Activated CD4-positive, alpha-beta T cell treated with anti-CD3 and anti-CD28 coated beads, Interleukin-2, amount 50 U/mL, for 1 hour (primary cell): ENCODE data around the gene DCDC1.
"Not testable (repeated sequence)": the region's sequence is repeated elsewhere in the genome, so short reads cannot be mapped to it uniquely, and the experiment has no call there.

ENCODE experiments used
- DNase-seq: peaks from one replicate; pipeline ENCODE4 v3.0.0-alpha.2; 2020

Gene DCDC1

DNA sequence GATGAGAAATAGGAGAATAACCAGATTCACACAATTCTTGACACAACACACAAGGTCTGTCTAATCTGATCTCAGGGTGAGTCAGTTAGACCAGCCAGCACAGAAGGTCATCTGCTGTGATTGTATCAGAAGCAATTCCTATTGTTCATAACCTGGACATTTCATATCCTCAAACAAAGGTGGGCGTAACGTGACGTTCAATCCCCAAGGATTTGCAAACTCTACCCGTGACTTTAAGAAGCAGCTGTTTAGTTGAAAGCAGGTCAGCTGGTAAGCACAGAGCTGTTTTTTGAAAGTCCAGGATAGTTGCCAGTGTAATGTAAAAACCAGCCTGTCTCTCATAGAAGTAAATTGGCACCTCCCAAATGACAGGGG is 385.1 kb downstream of the DCDC1 start:
- DNase-seq = no peak

DNA sequence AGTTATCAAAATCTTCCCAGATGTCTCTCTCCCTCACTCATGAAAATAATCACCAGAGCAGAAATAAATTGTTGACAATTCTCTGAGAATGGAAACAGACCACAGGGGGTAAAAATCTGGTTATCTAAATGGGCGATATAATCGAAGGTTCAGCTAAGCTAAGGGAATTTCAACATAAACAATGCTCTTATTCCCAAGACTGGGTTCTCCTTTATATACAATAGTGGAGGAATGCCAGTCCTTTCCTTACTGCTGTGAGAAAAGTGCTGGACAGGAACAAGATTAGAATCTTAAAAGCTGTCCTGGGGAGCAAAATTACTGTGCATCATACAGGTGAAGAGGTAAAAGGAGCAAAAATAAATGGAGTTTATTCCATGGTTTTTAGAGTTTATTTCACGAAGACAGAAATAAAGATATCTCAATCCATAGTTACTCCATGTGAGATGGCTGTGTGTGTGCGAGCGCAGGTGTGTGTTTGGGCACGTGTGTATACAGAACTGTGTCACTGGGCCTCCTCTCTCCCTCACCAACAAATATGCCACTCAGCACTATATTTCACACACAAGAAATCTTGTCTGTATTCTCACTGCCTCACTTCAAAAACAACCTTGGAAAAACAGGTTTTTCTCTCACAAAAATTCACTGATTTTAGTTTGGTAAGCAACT is 385.6 kb downstream of the DCDC1 start:
- DNase-seq = no peak

DNA sequence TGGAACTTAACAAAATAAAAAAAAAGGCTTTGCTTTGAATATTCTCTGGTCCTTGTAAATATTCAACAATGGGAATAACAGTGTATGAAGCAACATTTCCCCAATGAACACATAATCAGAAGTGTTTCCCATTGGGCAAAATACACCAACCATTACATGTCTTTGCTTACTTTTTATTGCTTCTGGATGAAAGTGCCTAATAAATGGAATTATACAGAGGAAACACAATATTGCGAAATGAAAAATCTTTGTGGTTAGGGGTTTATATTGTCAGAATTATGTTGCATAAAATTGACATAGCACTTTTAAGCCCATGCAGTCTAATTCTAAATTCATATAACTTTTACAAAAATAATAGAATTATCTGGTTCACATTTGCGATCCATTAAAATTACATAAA is 386.4 kb downstream of the DCDC1 start:
- no peak for DNase-seq

DNA sequence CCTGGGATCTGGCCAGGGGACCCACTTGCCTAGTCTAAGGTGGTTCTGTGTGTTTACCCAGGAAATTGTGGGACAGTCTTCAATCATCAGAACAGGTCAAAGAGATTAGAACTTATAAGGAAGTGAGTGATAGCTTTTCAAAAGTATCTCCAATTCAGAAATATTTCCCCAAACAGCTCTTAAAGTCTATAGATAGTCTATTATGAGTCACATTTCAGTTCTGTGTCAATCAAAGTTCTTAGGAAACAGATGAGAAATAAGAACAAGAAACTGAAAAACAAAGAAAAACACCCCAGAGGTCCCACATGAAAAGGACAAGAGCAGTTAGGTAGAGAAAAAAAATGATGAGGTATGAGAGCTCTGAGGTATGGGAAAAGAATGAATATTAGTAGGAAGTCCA is 402.0 kb downstream of the DCDC1 start:
- DNase-seq = no peak

DNA sequence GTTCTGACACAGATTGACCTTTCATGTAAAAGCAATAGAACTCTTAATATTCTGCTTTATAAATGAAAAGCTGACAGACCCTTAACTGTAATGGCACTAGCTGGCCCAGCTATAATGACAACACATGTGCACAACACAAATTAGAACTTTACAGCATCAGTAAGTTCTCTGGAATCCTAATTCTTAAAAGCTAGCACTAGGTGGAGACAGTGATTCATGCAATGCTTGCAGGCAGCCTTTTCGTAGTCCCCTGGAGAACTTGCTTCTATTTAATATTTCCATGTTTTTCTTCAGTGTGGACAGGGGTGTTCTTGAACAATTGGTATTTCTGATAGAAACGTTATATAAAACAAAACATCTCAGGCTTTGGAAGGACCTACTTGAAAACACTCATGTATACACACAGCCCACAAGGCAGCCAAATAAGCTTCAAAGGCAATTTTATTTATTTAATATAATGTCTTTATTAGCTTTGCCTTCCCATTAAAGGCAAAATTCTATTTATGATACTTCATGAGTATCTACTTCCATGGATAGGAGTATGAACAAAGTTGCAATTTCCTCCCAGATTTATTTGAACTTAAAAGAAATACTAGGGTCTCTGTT is 409.0 kb downstream of the DCDC1 start:
- no peak for DNase-seq

DNA sequence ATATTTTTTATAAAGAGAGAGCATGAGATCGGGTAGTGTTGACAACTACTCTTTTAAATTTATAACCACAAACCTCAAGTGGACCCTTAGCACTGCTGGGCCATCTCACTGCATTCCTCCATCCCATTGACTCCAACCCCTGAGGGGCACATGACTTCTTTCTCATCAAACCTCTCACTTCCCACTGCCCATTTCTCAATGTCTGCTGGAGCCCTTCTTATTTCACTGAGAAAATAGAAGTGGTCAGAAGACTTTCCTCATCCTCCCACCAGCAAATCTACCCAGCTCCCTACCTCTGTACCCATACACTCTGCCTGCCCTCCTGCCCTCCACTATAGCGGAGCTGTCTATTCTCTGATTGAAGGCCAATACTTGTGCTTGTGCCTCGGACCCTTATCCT is 412.8 kb downstream of the DCDC1 start:
- DNase-seq = no peak

DNA sequence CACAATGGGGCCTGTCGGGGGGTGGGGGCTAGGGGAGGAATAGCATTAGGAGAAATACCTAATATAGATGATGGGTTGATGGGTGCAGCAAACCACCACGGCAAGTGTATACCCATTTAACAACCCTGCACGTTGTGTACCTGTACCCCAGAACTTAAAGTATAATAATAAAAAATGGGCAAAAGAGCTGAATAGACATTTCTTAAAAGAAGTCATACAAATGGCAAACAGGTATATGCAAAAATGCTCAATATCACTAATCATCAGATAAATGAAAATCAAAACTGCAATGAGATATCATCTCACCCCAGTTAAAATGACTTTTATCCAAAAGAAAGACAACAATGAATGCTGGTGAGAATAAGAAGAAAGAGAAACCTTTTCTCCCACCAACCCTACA is 419.7 kb downstream of the DCDC1 start:
- no peak for DNase-seq

DNA sequence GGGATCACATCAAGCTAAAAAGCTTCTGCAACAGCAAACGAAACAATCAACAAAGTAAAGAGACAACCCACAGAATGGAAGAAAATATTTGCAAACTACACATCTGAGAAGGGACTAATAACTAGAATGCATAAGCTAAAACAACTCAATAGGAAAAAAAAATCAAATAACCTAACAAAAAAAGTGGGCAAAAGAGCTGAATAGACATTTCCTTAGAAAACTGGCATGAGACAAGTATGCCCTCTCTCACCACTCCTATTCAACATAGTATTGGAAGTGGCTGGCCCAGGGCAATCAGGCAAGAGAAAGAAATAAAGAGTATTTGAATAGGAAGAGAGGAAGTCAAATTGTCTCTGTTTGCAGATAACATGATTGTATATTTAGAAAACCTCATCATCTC is 421.8 kb downstream of the DCDC1 start:
- DNase-seq = not testable (repeated sequence)

DNA sequence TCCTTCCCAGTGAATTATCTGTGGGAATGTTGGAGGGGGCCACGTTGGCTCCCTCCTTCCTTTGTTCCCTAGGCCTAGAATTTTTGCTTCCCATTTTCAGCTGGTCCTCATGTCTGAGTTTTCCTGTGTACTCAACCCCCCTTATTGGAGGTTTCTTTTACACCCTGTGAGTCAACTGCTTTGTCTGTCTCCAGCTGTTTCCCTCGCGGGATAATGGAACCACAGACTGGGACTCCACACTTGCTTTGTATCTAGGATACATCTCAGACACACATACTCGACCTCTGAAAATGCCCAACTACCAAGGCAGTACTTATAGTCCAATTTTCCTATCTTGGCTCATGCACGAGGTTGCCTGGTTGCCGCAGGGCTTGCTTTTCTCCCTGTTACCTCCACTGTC is 430.7 kb downstream of the DCDC1 start:
- DNase-seq = no peak

DNA sequence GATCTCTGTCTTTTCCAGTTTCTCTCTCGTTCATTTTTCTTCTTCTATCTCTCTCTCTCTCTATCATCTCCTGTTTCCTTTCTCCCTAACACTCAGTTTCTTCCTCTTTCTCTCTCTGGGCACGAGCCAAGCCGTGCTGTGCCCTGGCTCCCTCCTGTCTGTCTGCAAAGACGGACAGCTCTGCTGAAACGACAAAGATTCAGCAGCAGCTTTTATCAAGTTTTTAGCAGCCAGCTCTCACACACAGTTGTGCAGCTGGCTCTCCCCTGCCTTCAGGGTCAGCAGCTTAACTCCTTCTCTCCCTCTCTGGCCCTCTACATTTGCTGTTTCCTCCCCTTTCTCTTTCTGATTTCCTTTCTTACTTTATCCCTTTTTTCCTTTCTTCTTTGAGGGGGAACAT is 431.4 kb downstream of the DCDC1 start:
- no peak for DNase-seq

DNA sequence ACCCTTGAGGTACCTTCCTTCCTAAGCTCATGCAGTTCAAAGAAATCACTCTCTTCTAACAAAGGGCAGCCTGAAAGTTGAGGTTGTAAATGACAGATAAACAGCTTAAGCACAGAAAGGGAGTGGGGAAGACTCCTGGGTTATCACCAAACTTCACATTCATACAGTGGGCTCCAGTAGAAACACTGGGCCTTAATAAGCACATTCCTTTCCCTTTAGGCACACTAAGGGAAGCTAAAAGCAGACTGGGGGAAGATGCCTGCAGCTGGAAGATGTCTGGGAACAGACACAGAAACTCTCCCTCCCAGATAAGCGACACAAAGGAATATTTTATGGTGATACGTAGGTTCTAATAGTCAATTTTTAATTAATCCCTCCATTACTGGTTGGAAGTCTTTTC is 433.0 kb downstream of the DCDC1 start:
- no peak for DNase-seq

DNA sequence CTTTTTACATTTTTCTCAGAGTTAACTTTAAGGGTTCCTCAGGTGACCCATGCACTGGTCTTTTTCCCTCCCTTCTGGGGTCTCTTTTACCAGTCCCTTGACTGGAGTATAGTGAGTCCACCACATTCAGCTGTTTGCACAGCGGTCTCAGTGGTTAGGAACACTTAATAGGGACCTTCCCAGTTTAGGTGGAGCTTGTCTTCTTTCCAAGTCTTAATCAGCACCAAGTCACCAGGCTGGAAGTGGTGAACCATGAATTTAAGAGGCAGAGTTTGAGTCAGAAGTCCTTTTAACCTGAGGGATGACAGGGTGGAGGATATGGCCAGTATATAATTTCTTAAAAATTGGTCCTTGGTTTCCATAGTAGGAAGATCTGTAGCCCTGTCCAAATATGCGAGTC is 433.7 kb downstream of the DCDC1 start:
- no peak for DNase-seq

DNA sequence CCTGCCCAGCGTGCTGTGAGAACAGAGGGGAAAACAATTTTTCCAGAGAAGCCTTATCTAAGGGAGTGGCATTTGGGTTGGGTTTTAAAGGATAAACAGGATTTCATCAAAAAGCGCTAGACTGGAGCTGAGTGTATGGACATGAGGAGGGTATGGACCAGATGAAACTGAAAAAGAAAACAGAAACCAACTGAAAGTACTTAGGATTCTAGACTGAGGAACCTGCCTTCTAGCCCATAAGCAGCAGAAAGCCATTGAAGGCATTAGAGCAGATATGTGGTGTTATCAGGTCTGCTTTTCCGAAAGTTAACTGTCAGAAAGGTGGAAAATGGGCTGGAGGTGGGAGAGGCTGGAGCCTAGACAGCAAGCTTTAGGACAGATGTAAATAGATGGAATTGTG is 443.4 kb downstream of the DCDC1 start:
- no peak for DNase-seq

DNA sequence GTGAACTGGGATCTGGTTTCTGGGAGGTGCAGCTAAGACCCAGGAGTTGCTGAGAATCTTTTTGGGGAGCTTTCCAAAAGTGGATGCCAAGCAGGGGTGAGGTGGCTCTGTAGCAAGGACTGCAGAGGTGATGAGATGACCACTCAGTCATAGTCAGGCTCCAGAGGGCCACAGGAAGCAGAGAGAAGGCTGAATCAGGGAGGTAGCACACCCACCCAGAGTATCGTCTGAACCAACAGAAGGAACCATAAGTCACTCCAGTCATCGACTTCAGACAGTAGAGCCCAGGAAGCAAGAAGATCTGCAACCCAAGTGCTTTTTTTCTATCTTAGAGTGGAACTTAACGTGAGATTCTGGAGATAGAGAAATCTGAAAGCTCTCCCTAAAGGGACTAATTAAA is 447.7 kb downstream of the DCDC1 start:
- DNase-seq = no peak

DNA sequence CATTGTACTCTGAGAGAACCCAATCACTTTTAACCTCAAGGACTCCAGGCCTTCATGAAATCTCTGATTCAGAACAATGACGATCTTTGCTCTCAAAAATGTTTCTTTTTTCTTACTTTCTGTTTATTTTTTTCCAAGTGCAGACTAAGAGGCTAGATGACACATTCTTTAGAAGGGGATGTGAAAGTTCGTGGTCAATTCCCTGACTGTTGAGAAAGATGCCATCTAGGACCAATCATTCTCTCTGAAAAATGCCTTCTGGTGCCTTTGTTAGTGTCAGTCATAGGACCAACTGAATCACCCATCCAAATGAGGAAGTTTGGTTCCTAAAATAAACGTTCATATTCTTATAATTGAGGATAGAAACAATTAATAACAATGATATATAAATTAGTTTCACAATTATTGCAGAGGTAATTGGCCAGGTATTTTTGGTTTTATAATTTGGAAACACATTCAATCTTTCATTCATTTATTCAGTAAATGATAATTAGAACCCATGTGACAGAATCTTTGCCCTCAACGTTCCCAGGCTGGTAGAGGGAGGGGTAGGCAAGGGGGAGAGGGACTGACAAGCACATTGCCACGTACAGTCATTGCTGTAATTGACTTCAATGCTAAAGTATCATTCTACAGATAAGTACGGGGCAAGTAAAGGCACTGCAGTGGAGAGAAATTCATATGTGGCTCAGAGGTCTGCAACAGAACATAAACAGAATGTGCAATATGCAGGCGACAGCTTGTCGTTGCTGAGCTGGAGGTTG is 450.0 kb downstream of the DCDC1 start:
- no peak for DNase-seq

DNA sequence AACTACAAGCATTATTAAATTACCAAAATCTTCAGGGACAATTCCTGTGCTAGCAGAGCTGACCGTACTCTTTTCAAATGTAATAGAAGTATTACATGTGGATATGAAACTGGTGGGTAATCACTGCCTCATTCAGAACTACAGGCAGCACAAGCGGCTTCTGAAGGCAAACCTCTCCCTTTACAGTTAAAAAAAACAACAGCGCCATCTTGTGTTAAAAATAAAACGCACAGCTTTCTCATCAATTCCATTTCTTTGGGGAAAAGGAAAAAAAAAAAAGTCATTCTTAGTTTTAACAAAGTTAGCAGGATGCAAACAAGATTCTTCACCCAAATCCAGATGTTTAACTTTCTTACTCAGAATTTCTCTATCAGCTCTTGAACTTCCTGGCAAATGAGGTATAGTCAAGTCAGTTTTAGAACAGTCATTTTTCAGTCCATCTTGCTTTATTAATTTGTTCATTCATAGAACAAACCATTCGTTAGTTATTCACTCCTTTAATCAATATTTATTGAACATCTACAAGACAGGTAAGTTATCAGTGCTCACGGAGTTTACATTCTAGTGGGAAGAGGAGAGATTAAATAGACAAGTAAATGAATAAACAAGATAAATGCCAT is 451.6 kb downstream of the DCDC1 start:
- no peak for DNase-seq

DNA sequence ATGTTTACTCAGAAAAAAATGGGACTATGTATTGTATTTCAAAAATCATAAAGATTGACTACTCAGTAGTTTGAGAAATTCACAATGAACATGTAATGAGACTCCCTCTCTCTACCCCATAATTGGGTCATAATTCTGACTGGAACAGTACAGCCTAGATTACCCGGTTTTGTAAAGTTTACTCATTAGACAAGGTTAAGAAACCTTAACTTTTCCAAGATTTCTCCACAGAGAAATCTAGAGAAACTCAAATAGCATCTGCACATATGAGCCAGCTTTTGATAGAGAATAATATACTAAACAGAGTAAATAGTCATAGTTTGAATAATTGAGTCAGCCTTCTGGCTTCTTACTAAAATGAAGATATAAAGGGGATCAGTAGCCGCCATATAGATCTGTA is 452.3 kb downstream of the DCDC1 start:
- DNase-seq = no peak

DNA sequence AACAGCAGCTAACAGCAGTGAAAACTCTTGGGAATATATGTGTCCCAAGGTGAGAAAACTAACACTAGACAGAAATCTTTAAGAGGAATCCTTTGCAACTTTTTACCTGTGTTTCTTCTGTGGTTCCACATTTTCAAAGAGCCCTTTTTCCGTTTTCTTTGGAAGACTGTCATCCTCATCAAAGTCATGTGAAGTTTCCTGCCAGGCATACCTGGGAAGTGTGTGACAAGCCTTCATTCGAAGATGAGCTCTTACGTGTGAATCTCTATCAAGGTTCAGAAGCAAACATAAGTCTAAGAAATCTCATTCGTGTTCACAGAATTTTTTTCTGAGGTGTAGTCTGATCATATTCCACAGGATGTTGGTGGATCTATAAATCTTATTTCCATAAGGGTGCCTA is 452.8 kb downstream of the DCDC1 start:
- no peak for DNase-seq

DNA sequence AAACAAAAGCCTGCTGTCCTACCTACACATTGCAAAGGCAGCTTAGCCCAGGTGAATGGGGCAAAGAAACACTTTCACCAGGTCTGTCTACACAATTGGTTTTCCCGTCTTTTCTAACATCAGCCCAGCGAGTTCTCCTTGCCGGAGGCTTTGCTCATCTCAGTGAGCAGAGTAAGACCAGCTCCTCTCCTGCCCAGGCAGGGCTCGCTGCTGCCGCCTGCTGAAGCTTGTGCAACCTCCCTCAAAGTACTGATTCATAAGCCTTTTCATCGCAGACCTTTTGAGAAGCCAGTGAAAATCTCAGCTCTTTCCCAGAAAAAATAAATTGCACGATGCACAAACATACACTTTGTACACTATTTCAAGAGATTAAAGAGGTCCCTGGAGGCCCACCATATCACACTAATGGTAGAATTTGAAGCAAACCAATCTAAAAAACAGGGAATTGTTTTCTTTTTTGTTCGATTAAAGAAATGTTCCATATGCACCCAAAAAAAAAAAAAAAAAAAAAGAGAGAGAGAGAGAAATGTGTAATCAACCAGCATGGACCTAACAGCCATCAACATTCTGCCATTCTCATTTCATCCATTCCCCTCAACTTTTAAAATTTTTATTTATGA is 455.3 kb downstream of the DCDC1 start:
- no peak for DNase-seq

DNA sequence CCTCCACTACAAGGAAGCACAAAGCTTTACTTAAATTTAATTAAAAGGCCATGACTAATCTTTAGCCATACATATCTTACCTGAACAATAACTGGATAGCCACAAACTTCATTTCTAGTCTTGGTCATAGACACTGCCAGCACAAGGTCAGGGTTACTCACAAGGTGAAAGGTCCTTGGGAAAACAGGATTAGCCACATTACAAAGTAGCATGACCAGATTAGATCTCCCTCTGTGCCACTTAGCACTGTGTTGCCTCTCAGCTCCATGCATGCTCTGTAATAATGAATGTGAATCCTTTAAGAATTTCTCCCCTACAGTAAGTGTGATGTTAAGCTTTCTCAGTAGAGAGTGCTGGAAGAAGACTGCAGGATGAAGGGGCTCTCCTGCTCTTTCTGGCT is 458.3 kb downstream of the DCDC1 start:
- DNase-seq = no peak

DNA sequence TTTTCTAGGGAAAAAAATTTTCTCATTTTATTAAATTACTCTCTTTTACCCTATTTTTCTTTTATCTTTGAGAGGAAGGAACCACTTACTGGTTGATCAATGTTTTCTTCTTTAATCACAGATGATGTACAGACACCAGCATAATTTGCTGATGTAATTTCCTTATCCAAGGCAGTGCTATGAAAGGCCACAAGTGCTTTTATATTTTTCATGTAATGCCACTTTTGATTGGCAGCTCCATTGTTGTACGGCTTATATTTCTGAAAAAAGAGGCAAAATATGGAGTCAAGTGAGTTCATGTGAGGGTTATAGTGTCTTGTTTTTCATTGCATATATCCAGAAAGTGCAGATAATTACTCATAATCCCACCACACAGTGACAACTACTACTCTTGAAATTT is 460.7 kb downstream of the DCDC1 start:
- DNase-seq = no peak

DNA sequence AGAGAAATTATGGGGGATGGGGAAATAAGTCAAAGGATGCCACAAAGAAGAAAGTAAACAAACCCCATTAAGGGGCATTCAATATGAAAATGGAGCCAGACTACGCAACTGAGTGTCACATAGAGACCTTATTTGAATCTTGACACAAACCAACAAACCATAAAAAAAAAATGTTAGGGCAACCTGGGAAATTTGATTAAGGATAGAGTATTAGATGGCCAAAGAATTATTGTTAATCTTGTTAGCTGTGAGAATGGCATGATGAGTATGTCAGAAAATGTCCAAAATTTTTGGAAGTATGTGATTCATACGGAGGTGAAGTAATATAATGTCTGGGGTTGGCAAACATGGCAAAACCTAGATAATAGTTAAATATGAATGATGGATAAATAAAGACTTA is 461.3 kb downstream of the DCDC1 start:
- DNase-seq = no peak

DNA sequence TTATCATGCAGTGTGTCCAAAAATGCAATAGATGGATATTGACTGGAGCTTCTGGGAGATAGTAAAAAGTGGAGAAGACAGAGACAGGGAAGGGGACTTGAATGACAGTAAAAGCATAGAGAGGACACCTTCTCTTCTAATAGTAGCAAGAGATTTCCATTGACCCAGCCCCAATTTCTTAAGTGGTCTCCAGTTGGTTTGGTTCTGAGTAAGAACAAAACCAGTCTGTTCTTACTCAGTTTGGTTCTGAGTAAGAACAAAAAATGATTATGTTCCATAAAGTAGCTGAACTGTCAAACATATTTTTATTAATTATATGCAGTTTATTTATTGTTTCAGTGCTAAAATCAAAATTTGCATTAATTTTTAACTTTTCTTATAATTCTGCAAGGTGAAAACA is 466.6 kb downstream of the DCDC1 start:
- no peak for DNase-seq

DNA sequence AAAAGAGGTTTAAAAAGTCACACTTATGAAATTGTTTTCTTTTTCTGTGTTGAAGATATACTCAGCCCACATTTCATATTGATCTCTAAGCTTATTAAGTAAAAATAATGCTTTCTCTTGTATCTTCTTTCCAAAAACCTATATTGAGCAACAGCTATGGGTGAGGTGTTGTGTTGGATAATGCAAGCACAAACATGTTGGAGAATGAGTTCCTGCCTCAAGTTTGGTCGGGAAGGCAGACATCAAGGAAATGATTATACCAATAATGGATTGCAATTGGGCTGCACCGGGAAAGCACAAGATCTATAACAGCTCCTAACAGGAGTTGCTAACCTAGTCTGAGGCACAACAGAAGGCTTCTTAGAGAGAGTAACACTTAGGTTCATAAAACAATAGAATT is 474.5 kb downstream of the DCDC1 start:
- DNase-seq = no peak
